Measurements from ENCODE around the gene ARPP21.

Gene ARPP21

DNA sequence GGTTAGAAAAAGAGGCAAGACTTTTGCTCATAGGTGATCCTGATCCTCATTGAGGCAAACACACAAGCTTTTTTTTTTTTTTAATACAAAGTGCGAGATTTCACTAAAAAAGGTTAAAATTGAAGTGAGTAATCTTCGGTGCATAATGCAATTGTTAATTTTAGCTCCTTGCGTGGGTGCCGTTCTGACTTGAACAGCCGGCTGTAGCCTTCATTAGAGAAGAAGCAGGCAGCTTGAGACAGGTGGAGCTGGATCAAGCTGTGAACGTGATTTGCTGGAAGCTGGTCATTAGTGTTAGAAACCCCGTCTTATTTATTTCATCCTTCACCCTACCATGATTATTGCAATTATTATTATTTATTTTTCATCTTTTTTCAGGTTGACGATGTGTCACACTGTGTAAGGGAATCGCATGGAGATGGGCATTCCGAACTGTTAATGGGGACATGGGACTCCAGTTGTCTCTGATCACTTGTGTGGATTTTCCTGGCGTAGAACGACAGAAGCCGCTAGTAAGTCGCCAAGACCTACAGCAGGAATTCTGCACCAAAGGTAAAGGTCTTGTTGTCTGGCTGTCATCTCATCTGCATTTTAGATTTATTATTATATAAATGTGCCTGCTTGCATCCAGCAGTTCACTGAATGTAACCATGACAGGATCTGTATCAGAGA is 40.2 kb downstream of the ARPP21 start:
- no peaks in the 10 kb centered on the region for H3K27me3 Mint-ChIP-seq

DNA sequence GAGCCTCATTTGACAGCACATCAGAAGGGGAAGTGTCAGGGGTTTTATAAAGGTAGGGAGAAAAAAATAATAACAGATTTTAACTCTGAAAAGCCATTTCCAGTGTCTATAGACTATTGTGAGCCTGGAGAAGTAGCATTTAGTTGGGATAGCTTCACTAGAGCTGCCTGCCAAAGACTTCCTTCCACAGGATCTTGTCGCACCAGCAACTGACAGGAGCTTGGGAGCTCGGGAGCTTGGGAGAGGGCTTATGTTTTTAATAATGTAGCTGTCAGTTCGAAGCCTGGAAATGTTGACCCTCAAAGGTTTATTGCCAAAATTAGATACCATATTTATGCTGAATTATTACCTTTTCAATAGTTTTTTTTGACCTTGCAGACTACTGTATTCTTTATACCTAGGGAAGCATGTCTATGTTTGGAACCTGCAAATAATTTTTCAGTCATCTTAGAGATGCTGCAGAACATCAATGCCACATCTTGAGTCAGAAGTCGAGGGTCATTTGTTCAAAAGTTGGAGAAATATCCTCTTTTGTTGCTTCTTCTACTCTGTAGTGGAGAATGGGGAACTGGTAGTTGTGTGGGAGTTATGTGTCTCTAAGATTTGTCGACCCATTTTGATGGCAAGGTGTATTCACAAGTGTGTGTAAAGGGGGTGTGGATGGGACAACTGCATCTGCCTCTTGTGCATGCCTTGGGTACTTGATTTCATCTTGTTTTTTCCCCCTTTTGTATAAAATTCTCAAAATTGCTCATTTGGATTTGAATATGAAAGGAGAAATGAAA is 41.7 kb downstream of the ARPP21 start:
- no peak overlapping the region for H3K27ac Mint-ChIP-seq
- no peak overlapping the region for H3K4me3 Mint-ChIP-seq
- no peaks in the 10 kb centered on the region for H3K9me3 Mint-ChIP-seq
- H3K4me1 Mint-ChIP-seq: no peaks in the 10 kb centered on the region
- no peaks in the 10 kb centered on the region for H3K36me3 Mint-ChIP-seq
- no peaks in the 10 kb centered on the region for H3K27me3 Mint-ChIP-seq

More for the DNA sequence above, 40.2 kb downstream of the ARPP21 start:
- no peaks in the 10 kb centered on the region for H3K4me1 Mint-ChIP-seq
- H3K36me3 Mint-ChIP-seq: no peaks in the 10 kb centered on the region
- no peak overlapping the region for H3K27ac Mint-ChIP-seq
- H3K4me3 Mint-ChIP-seq: no peak overlapping the region
- H3K9me3 Mint-ChIP-seq: no peaks in the 10 kb centered on the region

DNA sequence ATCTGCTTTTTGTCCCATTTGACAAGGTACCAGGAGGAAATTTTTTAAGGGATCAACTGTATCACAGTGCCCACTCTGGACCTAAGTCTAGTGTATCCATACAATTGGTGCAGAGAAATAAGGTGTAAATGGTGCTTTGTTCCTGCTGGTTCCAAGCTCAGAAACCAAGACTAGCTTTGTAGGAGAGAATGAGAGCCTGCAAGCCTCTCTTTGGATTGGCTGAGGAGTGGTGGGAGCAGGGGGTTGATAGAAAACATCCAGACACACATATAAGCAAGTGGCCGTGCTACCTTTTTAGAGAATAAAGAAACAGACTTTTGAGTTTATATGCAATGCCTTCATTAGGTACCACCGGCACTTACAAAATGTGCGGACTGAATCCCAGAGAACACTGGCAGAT is 45.8 kb downstream of the ARPP21 start:
- Mint-ChIP-seq H3K4me3 (no peak overlapping the region), H3K9me3 (no peaks in the 10 kb centered on the region), H3K27ac (no peak overlapping the region)

DNA sequence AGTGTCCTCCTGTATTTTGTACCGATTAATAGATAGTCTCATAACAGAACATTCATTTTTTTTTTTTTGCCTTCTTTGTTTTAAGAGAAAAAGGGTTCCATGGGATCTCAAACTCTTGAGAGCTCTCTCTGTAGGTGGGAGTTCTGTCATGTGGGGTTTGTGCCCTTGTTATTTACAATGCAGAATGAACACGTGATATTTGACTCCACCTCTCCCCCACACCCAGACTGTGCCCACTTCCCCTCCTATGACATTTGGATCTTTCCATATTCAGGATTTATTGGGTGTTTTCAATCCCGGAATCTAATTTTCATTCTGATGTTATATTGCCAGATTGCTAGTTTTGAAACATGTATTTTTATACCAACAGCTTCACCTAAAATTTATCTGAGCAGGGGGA is 49.5 kb downstream of the ARPP21 start:
- no peak overlapping the region for H3K4me3 Mint-ChIP-seq
- H3K36me3 Mint-ChIP-seq: no peaks in the 10 kb centered on the region

More for the DNA sequence above, 45.8 kb downstream of the ARPP21 start:
- no peaks in the 10 kb centered on the region for H3K36me3 Mint-ChIP-seq
- H3K27me3 Mint-ChIP-seq: no peaks in the 10 kb centered on the region
- H3K4me1 Mint-ChIP-seq: no peaks in the 10 kb centered on the region

DNA sequence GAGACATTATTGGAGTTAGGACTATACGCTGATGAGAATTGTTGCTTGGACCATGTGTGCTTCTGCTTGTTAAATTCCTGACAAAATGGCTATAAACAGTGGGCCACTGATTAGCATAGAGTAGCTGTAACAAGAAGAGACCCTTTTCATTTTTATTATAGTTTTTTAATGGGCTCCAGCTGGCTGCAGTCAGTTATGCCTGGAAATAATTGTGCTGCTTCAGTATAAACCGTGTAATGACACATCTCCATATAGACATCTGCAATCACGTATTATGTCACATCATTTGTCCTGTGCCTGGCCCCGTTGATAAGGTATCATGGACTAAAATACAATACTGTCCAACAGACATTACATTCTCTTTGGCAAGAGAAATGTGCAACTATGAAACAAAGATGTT is 50.9 kb downstream of the ARPP21 start:
- H3K4me3 Mint-ChIP-seq: no peak overlapping the region
- no peaks in the 10 kb centered on the region for H3K9me3 Mint-ChIP-seq
- no peaks in the 10 kb centered on the region for H3K4me1 Mint-ChIP-seq
- H3K27ac Mint-ChIP-seq: no peak overlapping the region
- H3K36me3 Mint-ChIP-seq: no peaks in the 10 kb centered on the region
- H3K27me3 Mint-ChIP-seq: no peaks in the 10 kb centered on the region

More for the DNA sequence above, 49.5 kb downstream of the ARPP21 start:
- Mint-ChIP-seq H3K27me3 (no peaks in the 10 kb centered on the region), H3K4me1 (no peaks in the 10 kb centered on the region), H3K27ac (no peak overlapping the region), H3K9me3 (no peaks in the 10 kb centered on the region)

DNA sequence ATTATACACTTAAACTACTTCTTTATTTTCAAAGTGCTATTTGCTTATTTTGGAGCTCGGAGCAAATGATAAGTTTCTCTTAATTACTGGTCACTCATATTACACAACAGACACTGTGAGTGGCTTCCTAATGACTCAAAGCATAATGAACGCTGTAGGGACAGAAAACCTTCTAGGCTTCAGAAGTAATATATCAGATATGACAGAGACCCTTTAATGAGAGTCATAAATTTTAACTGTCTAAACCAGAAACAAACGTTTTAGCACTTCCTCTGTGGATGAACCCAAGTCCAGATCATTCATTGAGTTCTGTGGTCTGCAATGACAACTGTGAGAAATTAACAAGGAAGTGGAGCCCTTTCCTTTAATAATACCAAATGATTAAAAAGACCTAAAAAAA is 66.6 kb downstream of the ARPP21 start:
- no peak overlapping the region for H3K4me3 Mint-ChIP-seq
- H3K27ac Mint-ChIP-seq: no peak overlapping the region
- no peaks in the 10 kb centered on the region for H3K36me3 Mint-ChIP-seq
- H3K9me3 Mint-ChIP-seq: no peaks in the 10 kb centered on the region
- no peaks in the 10 kb centered on the region for H3K27me3 Mint-ChIP-seq
- H3K4me1 Mint-ChIP-seq: no peaks in the 10 kb centered on the region

DNA sequence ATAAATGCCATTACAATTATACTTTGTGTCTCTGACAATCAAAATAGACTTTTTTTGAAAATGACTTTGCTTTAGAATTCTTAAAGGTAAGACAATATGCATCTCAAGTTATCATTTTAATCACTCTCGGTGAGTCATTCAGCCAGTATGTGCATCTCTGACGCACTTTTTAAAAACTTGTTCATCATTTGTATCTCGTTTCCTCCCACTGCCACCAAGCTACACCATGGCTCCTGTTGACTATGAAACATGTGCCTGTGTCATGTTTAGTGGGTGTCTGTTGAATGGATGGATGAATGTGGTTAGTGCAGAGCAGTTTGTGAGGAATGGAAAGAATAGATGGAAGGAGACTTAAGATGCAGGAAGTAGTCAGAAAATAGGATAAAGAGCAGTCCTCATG is 68.6 kb downstream of the ARPP21 start:
- Mint-ChIP-seq H3K4me1 (no peaks in the 10 kb centered on the region), H3K36me3 (no peaks in the 10 kb centered on the region), H3K4me3 (no peak overlapping the region), H3K9me3 (no peaks in the 10 kb centered on the region), H3K27me3 (no peaks in the 10 kb centered on the region), H3K27ac (no peak overlapping the region)

DNA sequence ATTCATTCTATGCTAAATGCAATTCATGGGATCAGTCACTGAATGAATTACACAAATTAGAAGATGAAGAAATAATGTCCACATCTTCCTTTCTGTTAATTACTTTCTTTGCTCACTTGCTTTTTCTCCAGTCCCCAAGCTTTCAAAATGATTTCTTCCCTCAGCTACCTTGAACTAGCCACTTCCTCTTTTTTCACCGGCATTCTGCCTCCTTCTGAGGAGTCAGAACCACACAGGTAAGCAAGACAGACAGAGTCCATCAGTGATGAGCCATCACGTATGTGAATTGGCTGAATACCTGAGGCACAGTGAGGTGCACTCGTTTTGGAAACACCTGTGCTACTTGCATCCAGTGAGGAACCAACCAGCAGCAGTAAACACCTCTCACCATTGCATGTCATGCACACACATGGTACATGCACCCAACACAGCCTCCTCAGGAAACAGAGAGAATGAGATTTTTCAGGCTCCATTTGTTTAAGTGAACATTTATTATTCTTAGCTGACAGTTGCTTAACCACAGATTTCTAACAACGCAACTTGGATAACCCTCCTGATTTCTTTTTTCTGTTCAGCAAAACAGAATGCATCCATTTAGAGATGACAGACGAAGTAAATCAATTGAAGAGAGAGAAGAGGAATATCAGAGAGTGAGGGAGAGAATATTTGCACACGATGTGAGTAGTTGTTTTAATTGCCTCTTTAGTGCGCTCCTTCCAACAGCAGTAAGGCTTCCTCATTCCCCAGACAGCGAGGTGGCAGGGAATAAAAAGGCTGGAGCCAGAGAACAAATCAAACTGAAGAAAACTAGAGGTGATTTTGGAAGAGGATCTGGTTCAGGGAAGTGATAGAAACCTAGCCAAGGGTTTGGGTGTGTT is 69.3 kb downstream of the ARPP21 start:
- Mint-ChIP-seq H3K4me1 (no peaks in the 10 kb centered on the region), H3K4me3 (no peak overlapping the region), H3K27me3 (no peaks in the 10 kb centered on the region), H3K36me3 (no peaks in the 10 kb centered on the region), H3K9me3 (no peaks in the 10 kb centered on the region), H3K27ac (no peak overlapping the region)

DNA sequence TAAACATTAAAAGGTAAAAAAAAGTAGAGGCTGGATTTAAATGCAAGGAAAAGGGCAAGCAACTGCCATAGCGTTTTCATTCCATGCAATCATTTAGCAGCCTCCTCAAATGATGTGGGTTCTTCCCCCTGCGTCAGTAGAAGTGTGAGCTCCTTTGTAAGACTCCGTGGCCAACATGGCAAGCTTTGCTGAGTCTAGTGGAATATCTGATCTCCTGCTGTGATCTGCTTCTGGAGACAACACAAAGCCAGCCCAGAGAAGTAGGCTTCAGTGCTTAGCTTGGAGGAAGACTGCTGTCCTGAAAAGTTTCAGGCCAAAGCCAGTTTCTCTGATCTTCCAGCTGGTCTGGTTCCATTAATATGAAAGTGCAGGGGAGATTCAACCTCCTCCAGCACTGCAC is 70.4 kb downstream of the ARPP21 start:
- Mint-ChIP-seq H3K9me3 (no peaks in the 10 kb centered on the region), H3K27ac (no peak overlapping the region), H3K27me3 (no peaks in the 10 kb centered on the region), H3K4me1 (no peaks in the 10 kb centered on the region), H3K4me3 (no peak overlapping the region), H3K36me3 (no peaks in the 10 kb centered on the region)

DNA sequence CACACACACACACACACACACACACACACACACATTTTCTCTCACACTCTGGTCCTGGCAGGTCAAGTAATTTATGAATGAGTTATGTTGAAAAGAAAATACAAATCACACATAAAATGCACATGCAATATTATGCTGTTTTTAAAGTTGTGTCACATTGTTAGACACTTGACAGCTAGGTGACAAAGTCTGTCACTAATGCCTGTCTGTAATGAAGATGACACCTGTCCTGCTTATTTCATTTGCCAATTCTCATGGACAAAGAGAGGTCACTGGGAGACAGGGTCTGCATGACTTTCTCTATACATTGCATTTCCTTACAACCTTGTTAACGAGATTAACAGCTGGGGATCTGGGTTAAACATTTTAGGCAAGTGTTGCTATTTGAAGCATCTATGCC is 71.2 kb downstream of the ARPP21 start:
- H3K4me3 Mint-ChIP-seq: no peak overlapping the region
- no peaks in the 10 kb centered on the region for H3K9me3 Mint-ChIP-seq

DNA sequence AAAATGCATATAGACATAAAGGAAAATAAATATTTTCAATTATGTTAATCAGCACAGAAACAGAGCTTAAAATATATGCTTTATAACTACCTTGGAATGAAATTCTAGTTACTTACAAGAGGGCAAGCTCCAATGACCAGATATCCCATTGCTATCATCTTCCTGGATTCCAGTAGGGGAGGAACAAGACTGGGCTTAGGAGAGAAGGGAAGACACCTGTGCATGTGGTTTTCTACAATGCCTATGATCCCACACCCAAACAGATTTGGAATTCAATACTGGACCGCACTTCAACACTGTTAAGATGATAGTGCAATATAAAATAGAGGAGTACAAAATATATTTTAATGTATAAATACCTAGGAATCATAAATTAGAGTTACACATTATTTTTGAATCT is 79.6 kb downstream of the ARPP21 start:
- no peaks in the 10 kb centered on the region for H3K36me3 Mint-ChIP-seq
- H3K9me3 Mint-ChIP-seq: no peaks in the 10 kb centered on the region
- H3K27ac Mint-ChIP-seq: no peak overlapping the region
- no peaks in the 10 kb centered on the region for H3K27me3 Mint-ChIP-seq
- H3K4me1 Mint-ChIP-seq: no peaks in the 10 kb centered on the region
- no peak overlapping the region for H3K4me3 Mint-ChIP-seq

More for the DNA sequence above, 71.2 kb downstream of the ARPP21 start:
- no peaks in the 10 kb centered on the region for H3K27me3 Mint-ChIP-seq
- no peaks in the 10 kb centered on the region for H3K36me3 Mint-ChIP-seq
- H3K27ac Mint-ChIP-seq: no peak overlapping the region
- H3K4me1 Mint-ChIP-seq: no peaks in the 10 kb centered on the region

DNA sequence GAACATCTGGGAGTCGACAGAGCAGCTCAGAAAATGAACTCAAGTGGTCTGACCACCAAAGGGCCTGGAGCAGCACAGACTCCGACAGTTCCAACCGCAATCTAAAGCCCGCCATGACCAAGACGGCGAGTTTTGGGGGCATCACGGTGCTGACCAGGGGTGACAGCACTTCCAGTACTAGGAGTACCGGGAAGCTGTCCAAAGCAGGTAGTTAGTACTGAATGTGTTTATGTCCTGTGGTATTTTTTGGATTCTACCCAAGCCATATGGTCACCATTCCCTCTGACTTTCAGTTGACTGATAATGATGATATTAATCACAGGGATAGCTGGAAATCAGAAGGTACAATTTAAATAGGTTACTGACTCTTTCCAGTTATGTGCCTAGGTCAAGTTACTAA is 82.3 kb downstream of the ARPP21 start:
- no peaks in the 10 kb centered on the region for H3K4me1 Mint-ChIP-seq
- no peaks in the 10 kb centered on the region for H3K27me3 Mint-ChIP-seq
- H3K36me3 Mint-ChIP-seq: no peaks in the 10 kb centered on the region
- H3K27ac Mint-ChIP-seq: no peak overlapping the region
- H3K4me3 Mint-ChIP-seq: no peak overlapping the region
- H3K9me3 Mint-ChIP-seq: no peaks in the 10 kb centered on the region

DNA sequence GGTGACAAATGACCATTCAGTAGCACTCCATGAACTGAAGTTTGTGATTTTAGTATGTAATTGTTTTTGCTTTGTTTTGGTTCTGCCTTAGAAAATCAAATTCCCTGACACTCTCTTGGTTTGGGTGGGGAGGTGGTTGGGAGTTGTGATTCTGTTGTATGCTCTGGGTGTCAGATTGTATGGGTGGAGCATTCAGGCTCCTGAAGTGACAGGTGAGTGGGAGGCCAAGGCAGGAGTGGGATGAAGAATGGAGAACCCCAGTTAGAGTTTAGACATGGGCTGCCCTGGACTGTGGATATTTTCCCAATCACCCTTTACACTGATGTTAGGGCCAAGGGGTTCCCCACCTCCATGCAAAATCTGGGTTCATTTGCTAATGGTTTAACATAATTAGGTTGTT is 83.6 kb downstream of the ARPP21 start:
- no peaks in the 10 kb centered on the region for H3K9me3 Mint-ChIP-seq
- no peak overlapping the region for H3K27ac Mint-ChIP-seq
- H3K4me3 Mint-ChIP-seq: no peak overlapping the region
- no peaks in the 10 kb centered on the region for H3K27me3 Mint-ChIP-seq
- H3K4me1 Mint-ChIP-seq: no peaks in the 10 kb centered on the region
- no peaks in the 10 kb centered on the region for H3K36me3 Mint-ChIP-seq

DNA sequence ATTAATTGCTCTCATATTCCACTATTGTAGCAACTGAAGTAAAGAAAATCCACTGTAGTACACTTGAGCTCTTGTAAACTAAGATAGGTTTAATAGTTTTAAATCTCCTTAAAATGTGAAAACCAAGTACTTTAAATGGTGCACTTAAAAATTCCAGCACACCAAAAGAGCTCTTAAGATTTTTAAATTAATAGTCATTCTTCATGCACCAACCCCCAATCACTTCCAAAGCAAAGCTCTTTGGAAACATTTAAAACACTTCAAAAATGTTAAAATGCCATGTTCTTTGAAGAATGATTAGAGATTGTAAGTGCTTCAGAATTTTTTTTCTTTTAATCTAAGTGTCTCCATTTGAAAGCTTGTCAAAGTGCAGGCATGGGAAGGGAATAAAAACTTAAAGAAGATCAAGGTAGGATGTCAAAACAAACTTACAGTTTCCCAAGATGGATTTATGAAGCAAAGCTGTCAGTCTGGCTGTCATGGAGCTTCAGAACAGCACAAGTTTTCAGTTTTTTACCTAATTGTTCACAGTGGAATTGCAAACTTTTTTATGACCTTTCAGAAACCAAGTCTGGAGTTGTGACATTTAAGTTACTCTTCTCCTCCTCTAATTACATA is 84.3 kb downstream of the ARPP21 start:
- H3K27me3 Mint-ChIP-seq: no peaks in the 10 kb centered on the region
- H3K36me3 Mint-ChIP-seq: no peaks in the 10 kb centered on the region
- H3K4me1 Mint-ChIP-seq: no peaks in the 10 kb centered on the region

DNA sequence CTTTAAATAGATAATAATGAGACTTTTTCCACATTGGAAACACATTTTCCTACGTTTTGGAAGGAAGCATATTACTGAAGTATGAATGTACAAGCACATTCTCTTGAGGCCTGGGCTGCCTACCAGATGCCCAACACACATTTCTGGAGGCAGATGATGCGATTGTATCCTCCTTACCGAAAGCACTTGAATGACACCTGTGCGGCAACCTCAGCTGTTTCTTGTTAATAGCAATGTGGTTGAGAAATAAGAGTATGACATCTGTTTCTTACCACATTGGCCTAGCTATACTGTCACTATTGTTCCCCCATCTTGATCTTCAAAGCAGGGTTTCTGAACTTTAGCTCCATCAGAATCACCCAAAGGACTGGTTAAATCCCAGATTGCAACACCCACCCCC is 84.8 kb downstream of the ARPP21 start:
- Mint-ChIP-seq H3K4me1 (no peaks in the 10 kb centered on the region), H3K27ac (no peak overlapping the region), H3K27me3 (no peaks in the 10 kb centered on the region), H3K4me3 (no peak overlapping the region), H3K36me3 (no peaks in the 10 kb centered on the region), H3K9me3 (no peaks in the 10 kb centered on the region)

More for the DNA sequence above, 84.3 kb downstream of the ARPP21 start:
- Mint-ChIP-seq H3K27ac (no peak overlapping the region), H3K9me3 (no peaks in the 10 kb centered on the region), H3K4me3 (no peak overlapping the region)

All from activated naive CD4-positive, alpha-beta T cell treated with anti-CD3 and anti-CD28 coated beads, Interleukin-2, amount 50 U/mL, for 24 hours (primary cell).